ENCODE measurements around the gene PSMD13. TPM values are rescaled to one million over a fixed set of nuclear protein-coding genes. Genes with fewer than 3 reads are reported as not detected.
"Not testable (repeated sequence)": the region's sequence is repeated elsewhere in the genome, so short reads cannot be mapped to it uniquely, and the experiment has no call there.

PSMD13 gene
- total and polyA plus RNA-seq, 7 donors, result 108 to 265 (median 171) TPM

DNA sequence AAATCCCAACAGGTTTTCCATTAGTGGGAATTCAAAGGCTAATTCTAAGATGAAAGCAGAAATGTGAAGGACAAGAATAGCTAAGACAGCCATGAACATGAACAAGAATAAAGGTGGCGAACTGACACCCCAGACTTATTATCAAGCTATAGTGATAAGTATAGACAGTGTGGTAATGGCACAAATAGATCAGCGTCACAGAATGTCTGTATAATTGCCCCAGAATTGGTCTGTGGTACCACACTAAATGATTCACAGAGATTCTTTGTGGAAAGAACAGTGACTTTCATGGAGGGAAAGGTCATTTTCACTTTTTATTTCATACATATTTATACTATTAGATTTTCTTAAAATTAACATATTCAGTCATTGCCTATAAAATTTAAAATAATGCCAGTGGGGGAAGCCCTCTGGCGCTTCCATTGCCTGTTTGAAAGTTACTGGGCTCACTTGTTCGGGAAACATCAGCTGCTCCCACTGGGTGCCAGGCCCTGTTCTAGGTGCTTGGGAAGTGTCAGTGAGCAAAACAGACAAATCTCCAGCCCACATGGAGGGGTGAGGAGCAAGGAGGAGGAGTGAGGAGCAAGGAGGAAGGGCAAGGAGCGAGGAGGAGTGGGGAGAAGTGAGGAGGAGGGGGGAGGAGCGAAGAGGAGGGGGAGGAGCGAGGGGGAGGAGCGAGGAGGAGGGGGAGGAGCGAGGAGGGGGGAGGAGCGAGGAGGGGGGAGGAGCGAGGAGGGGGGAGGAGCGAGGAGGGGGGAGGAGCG, 30.1 kb downstream of the PSMD13 start:
- H3K4me1 ChIP-seq, result no peaks in the 10 kb centered on the region
- H3K36me3 ChIP-seq (ENCODE audit: insufficient read depth in 1 of 2, low read depth in 1 of 2), result no peaks in the 10 kb centered on the region
- peaks cover 3% of the 10 kb centered on the region for H3K9me3 ChIP-seq
- no peak overlapping the region for H3K4me3 ChIP-seq
- H3K27me3 ChIP-seq (ENCODE audit: insufficient read depth in 3 of 3, low read length in 2 of 3), result peaks cover 0 to 24% (median 0%) of the 10 kb centered on the region in 3 donors
- 81 to 91% (median 86%) methylated on average over 4 to 5 of the region's 13 CpGs for WGBS, 3 donors
- TF ChIP-seq, protein P1, sequence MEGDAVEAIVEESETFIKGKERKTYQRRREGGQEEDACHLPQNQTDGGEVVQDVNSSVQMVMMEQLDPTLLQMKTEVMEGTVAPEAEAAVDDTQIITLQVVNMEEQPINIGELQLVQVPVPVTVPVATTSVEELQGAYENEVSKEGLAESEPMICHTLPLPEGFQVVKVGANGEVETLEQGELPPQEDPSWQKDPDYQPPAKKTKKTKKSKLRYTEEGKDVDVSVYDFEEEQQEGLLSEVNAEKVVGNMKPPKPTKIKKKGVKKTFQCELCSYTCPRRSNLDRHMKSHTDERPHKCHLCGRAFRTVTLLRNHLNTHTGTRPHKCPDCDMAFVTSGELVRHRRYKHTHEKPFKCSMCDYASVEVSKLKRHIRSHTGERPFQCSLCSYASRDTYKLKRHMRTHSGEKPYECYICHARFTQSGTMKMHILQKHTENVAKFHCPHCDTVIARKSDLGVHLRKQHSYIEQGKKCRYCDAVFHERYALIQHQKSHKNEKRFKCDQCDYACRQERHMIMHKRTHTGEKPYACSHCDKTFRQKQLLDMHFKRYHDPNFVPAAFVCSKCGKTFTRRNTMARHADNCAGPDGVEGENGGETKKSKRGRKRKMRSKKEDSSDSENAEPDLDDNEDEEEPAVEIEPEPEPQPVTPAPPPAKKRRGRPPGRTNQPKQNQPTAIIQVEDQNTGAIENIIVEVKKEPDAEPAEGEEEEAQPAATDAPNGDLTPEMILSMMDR (IDR thresholded peaks at IDR 0.05), result no peak
- no peak for ATAC-seq
- no peak overlapping the region for H3K27ac ChIP-seq
- intact Hi-C loops (cut with DNase I), result no loop called here
- no peak for DNase-seq

DNA sequence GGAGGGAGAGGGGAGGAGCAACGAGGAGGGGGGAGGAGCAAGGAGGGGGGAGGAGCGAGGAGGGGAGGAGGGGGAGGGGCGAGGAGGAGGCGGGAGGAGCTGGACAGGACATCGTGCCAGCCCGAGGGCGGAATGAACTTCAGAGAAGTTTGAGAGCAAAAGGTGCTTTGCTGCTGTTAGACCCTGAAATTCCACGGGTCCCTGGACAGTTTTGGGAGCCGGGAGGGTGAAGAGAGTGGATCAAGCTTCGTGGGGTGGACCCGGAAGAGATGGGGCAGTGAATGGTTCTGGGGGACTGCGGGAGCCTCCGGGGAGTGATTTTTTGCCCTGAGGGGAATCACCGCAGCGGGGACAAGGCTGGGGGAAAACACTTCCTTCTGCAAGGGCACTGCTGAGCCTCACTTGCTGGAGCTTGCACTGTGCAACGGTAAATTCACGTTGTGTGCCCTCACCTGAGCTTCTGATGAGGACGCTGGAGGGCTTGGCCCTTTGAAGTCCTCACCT, 30.8 kb downstream of the PSMD13 start:
- ATAC-seq, result peak; percentile 11 to 42 (median 30)
- TF ChIP-seq, protein P1 (IDR thresholded peaks at IDR 0.05), result no peak
- 42 to 64% (median 57%) methylated on average over 16 to 17 of the region's 18 CpGs for WGBS, 3 donors
- Histone ChIP-seq H3K4me3 (peak overlapping the region; percentile 32), H3K9me3 (peaks cover 3% of the 10 kb centered on the region), H3K27me3 (ENCODE audit: insufficient read depth in 3 of 3, low read length in 2 of 3) (peaks cover 0 to 25% (median 0%) of the 10 kb centered on the region in 3 donors), H3K36me3 (ENCODE audit: insufficient read depth in 1 of 2, low read depth in 1 of 2) (no peaks in the 10 kb centered on the region), H3K27ac (peak overlapping the region; percentile 23), H3K4me1 (no peaks in the 10 kb centered on the region)
- peak in 1 of 2 donors; percentile 51 for DNase-seq
- intact Hi-C loops (cut with DNase I), result no loop called here

DNA sequence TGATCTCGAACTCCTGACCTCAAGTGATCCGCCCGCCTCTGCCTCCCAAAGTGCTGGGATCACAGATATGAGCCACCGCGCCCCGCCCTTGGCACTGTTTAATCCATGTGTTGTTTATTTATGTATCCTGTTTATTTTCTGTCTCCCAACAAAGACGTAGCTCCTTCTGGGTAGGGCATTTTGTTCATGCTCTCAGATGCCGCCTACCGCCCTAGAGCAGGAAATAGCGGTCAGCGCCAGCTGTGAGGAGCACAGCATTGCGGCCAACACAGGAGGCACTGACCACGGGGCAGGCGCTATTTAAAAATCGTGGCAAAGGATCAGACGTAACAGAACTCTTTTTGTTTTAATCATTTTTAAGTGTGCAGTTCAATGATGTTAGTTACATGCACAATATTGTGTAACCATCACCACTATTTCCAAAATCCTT, 32.0 kb downstream of the PSMD13 start:
- H3K36me3 ChIP-seq (ENCODE audit: insufficient read depth in 1 of 2, low read depth in 1 of 2); H3K9me3 ChIP-seq; intact Hi-C loops (cut with DNase I); H3K4me1 ChIP-seq: not testable (repeated sequence)
- Histone ChIP-seq H3K27ac (peak overlapping the region; percentile 50), H3K27me3 (ENCODE audit: insufficient read depth in 3 of 3, low read length in 2 of 3) (peaks cover 0 to 25% (median 3%) of the 10 kb centered on the region in 3 donors), H3K4me3 (peak overlapping the region; percentile 21)
- peak in 1 of 2 donors; percentile 78 for DNase-seq
- 39 to 42% (median 41%) methylated on average over 16 of the region's 16 CpGs for WGBS, 3 donors
- peak; percentile 49 to 79 (median 72) for ATAC-seq

DNA sequence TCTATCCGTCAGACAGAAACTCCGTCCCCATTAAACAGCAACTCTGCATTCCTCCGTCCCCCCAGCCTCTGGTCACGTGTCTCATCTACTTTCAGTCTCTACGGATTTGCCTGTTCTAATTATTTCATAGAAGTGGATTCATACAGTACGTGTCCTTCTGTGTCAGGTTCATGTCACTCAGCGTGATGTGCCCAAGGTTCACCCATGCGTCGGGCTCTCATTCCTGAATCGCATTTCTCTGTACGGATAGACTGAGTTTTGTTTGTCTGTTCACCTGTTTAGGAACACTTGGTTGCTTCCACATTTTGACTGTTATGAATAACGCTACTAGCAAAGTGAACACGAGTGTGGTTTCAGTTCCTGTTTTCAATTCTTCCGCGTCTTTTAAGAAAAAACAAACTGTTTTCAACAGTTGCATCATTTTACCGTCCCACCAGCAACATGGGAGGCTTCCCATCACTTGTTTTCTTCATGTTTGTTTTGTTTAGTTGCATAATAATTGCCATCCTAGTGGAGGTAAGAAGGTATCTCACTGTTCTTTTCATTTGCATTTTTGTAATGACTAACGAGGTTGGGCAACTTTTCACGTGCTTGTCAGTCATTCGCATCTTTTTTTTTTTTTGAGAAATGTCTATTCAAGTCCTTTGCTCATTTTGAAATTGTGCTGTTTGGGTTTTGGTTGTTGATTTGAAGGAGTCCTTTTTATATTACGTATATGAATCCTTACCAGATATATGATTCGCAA, 32.5 kb downstream of the PSMD13 start:
- Histone ChIP-seq H3K27ac (peak overlapping the region; percentile 50), H3K36me3 (ENCODE audit: insufficient read depth in 1 of 2, low read depth in 1 of 2) (no peaks in the 10 kb centered on the region), H3K4me3 (peak overlapping the region; percentile 21), H3K4me1 (no peaks in the 10 kb centered on the region), H3K9me3 (peaks cover 3% of the 10 kb centered on the region), H3K27me3 (ENCODE audit: insufficient read depth in 3 of 3, low read length in 2 of 3) (peaks cover 0 to 25% (median 3%) of the 10 kb centered on the region in 3 donors)
- DNase-seq (peak in 1 of 2 donors; percentile 51), ATAC-seq (peak in 2 of 4 donors; percentile 36 to 58)
- intact Hi-C loops (cut with DNase I), result no loop called here
- TF ChIP-seq, protein P1 (IDR thresholded peaks at IDR 0.05), result no peak
- WGBS, 3 donors, result 46 to 49% (median 49%) methylated on average over 21 of the region's 21 CpGs
